CD4-positive, CD25-positive, alpha-beta regulatory T cell (primary cell): ENCODE measurements around the gene PUS7L. TPM values are rescaled to one million over a fixed set of nuclear protein-coding genes. Genes with fewer than 3 reads are reported as not detected.
"Not testable (repeated sequence)": the region's sequence is repeated elsewhere in the genome, so short reads cannot be mapped to it uniquely, and the experiment has no call there.

Experiments
- ATAC-seq, 2 donors: fragments of 150-1000 bp; cut with Tn5 transposase; one replicate each; pipeline ENCODE4 v1.10.0; 2021; ENCODE audit warnings: low read depth in 2 of 2, moderate number of reproducible peaks in 2 of 2, moderate library complexity in 1 of 2
- DNase-seq, 3 donors: peaks; one replicate each; pipeline versions ENCODE4 v3.0.0 to v3.0.0-alpha.2; 2012 to 2022; ENCODE audit warnings: mixed read lengths in 1 of 3
- H3K27ac ChIP-seq: one replicate; pipeline ENCODE4 v1.7.0; 2013; ENCODE audit warnings: mild to moderate bottlenecking, low read length; ENCODE audit not compliant: insufficient read depth, poor library complexity, severe bottlenecking
- H3K27me3 ChIP-seq: one replicate; pipeline ENCODE4 v1.7.0; 2013; ENCODE audit warnings: low read length; ENCODE audit not compliant: control insufficient read depth, insufficient read depth
- H3K36me3 ChIP-seq: one replicate; pipeline ENCODE4 v1.7.0; 2013; ENCODE audit warnings: mild to moderate bottlenecking, low read length, moderate library complexity; ENCODE audit not compliant: control insufficient read depth, insufficient read depth
- H3K4me1 ChIP-seq: 2 replicates; pipeline ENCODE4 v1.7.0; 2013; ENCODE audit warnings: mild to moderate bottlenecking, low read length; ENCODE audit not compliant: insufficient read depth, control insufficient read depth, poor library complexity, severe bottlenecking
- H3K4me3 ChIP-seq: one replicate; pipeline ENCODE4 v1.7.0; 2013; ENCODE audit warnings: low read depth, mild to moderate bottlenecking, low read length, moderate library complexity
- H3K9me3 ChIP-seq, 2 experiments: 1 replicate in 1 of 2; 2 replicates in 1 of 2; pipeline ENCODE4 v1.7.0; 2013; ENCODE audit warnings: low read length in 2 of 2, mild to moderate bottlenecking in 1 of 2, moderate library complexity in 1 of 2; ENCODE audit not compliant: control insufficient read depth in 2 of 2
- H3K27ac Mint-ChIP-seq, 3 donors: one replicate each; pipeline ENCODE4 v1.8.0; 2020 to 2022; ENCODE audit warnings: mild to moderate bottlenecking in 3 of 3, mixed read lengths in 3 of 3, moderate library complexity in 2 of 3
- H3K27me3 Mint-ChIP-seq: one replicate; pipeline ENCODE4 v1.8.0; 2022; ENCODE audit warnings: mild to moderate bottlenecking, mixed read lengths
- H3K36me3 Mint-ChIP-seq: one replicate; pipeline ENCODE4 v1.8.0; 2020; ENCODE audit warnings: mixed read lengths
- H3K4me1 Mint-ChIP-seq, 4 donors: one replicate each; pipeline ENCODE4 v1.8.0; 2020 to 2022; ENCODE audit warnings: mixed read lengths in 4 of 4, mild to moderate bottlenecking in 1 of 4
- H3K4me3 Mint-ChIP-seq, 4 donors: one replicate each; pipeline ENCODE4 v1.8.0; 2020 to 2022; ENCODE audit warnings: mild to moderate bottlenecking in 4 of 4, mixed read lengths in 4 of 4, moderate library complexity in 3 of 4
- H3K9me3 Mint-ChIP-seq, 7 donors: one replicate each; pipeline ENCODE4 v1.8.0; 2020 to 2022; ENCODE audit warnings: mixed read lengths in 7 of 7, mild to moderate bottlenecking in 3 of 7, moderate library complexity in 2 of 7
- polyA plus RNA-seq, 4 donors: library from polyadenylated mRNA; unstranded; fragments of 300-500 nt; fragmentation: Illumina TruSeq; gene quantifications; one replicate each; pipeline ENCODE4 v1.2.3, GENCODE V29; 2021
- total RNA-seq: library from RNA; stranded (reverse); gene quantifications from one replicate; pipeline ENCODE4 v1.2.3, GENCODE V29; 2022

The PUS7L gene
- total and polyA plus RNA-seq, 5 donors from 2014 or later, result 16.1 to 33.5 (median 27.0) TPM

DNA sequence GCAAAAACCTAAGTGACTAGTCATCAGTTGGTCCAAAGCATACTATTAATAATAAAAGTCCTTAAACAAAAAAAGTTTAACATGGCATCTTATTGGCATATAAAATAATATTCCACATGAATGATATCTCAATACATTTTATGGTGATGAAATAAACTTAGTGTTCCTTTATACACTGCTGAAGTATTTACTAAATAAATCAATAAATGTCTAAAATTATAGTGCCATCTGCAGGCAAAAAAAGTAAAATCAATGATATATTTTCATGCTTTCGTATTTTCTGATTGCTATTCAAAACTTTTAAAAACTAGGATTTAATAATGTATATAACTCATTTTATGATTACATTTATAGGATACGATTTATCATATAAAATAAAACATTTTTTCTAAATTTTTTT lies 30.5 kb downstream of the PUS7L start:
- Mint-ChIP-seq H3K4me3 (no peak overlapping the region), H3K27ac (no peak overlapping the region), H3K4me1 (peaks cover 7 to 17% (median 10%) of the 10 kb centered on the region in 4 donors), H3K36me3 (peaks cover 8% of the 10 kb centered on the region), H3K9me3 (peaks cover 0 to 2% (median 0%) of the 10 kb centered on the region in 7 donors), H3K27me3 (no peaks in the 10 kb centered on the region)
- H3K4me1 ChIP-seq, result peaks cover 4% of the 10 kb centered on the region
- peak in 1 of 3 donors; percentile 7 for DNase-seq
- no peaks in the 10 kb centered on the region for H3K9me3 ChIP-seq
- H3K27me3 ChIP-seq, result no peaks in the 10 kb centered on the region
- H3K36me3 ChIP-seq, result no peaks in the 10 kb centered on the region
- H3K27ac ChIP-seq, result no peak overlapping the region
- ATAC-seq, result no peak
- H3K4me3 ChIP-seq, result no peak overlapping the region

DNA sequence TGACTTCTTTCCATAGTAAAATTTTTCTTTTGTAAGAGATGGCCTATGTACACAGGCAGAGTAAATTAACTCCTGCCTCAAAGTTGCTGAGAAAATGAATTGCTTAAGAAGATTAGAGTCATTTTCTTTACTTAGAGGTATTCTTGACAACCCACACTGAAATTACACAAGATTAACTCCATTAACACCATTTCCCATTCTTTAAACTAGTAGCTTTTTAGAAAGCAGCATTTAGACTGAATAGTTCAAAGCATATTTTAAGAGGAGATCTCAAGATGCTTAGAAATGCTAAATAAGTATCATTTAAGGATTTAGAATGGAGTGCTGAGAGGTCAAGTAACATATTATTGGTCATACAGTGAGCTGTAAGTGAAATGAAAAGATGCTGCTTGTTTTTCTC lies 35.5 kb downstream of the PUS7L start:
- H3K27me3 Mint-ChIP-seq, result no peaks in the 10 kb centered on the region
- H3K4me1 Mint-ChIP-seq, result peaks cover 0 to 2% (median 0%) of the 10 kb centered on the region in 4 donors
- no peak for DNase-seq
- H3K4me3 Mint-ChIP-seq, result no peak overlapping the region
- Histone ChIP-seq H3K9me3 (no peaks in the 10 kb centered on the region), H3K27me3 (no peaks in the 10 kb centered on the region), H3K4me1 (no peaks in the 10 kb centered on the region), H3K4me3 (no peak overlapping the region), H3K27ac (no peak overlapping the region), H3K36me3 (no peaks in the 10 kb centered on the region)
- no peak overlapping the region for H3K27ac Mint-ChIP-seq
- no peaks in the 10 kb centered on the region for H3K9me3 Mint-ChIP-seq
- ATAC-seq, result no peak
- H3K36me3 Mint-ChIP-seq, result no peaks in the 10 kb centered on the region

DNA sequence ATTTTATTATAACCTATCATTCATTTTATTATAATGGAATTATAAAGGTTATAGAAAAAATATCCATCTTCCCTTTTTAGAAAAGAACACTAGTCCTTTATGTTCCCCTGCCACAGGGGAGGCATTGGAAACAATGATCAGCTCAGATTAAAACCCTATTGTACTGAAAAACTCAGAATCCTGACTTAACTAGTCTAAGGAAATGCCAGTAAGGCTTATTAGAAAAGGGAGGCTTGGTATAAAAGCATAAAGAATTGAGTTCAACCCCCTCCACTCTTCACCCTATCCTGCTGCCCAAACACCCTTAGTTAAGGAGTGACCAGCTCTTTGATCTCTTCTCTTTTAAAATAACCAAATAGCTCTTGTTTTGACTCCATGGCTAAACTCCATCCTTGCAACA lies 36.0 kb downstream of the PUS7L start:
- Histone ChIP-seq H3K36me3 (no peaks in the 10 kb centered on the region), H3K27ac (no peak overlapping the region), H3K4me3 (no peak overlapping the region), H3K27me3 (no peaks in the 10 kb centered on the region), H3K4me1 (no peaks in the 10 kb centered on the region), H3K9me3 (no peaks in the 10 kb centered on the region)
- Mint-ChIP-seq H3K9me3 (no peaks in the 10 kb centered on the region), H3K4me3 (no peak overlapping the region), H3K4me1 (peaks cover 0 to 2% (median 0%) of the 10 kb centered on the region in 4 donors), H3K27ac (no peak overlapping the region), H3K36me3 (no peaks in the 10 kb centered on the region), H3K27me3 (no peaks in the 10 kb centered on the region)
- ATAC-seq (no peak), DNase-seq (no peak)

DNA sequence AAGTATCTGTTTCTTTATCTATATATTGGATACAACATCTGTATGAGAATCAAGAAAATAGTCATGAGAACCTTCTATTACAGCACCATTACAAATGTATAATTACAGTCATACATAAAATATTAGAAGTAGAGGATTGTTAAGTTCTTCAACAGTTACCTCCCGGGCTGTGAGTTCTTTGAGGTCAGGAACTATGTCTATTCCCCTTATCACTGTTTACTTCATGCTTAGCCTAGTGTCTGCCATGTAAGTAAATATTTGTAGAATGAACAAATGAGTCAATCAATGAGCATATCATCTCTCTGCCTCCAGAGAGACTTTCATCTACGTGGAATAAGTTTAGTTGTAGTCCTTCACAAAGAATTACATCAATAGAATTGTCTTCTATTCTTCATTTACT lies 47.2 kb downstream of the PUS7L start:
- Mint-ChIP-seq H3K36me3 (no peaks in the 10 kb centered on the region), H3K9me3 (peaks cover 0 to 17% (median 3%) of the 10 kb centered on the region in 7 donors), H3K4me3 (no peak overlapping the region), H3K4me1 (no peaks in the 10 kb centered on the region), H3K27me3 (peaks cover 25% of the 10 kb centered on the region), H3K27ac (no peak overlapping the region)
- Histone ChIP-seq H3K27ac (no peak overlapping the region), H3K27me3 (peaks cover 1% of the 10 kb centered on the region), H3K36me3 (no peaks in the 10 kb centered on the region), H3K4me1 (no peaks in the 10 kb centered on the region), H3K9me3 (no peaks in the 10 kb centered on the region), H3K4me3 (no peak overlapping the region)
- ATAC-seq (no peak), DNase-seq (no peak)

DNA sequence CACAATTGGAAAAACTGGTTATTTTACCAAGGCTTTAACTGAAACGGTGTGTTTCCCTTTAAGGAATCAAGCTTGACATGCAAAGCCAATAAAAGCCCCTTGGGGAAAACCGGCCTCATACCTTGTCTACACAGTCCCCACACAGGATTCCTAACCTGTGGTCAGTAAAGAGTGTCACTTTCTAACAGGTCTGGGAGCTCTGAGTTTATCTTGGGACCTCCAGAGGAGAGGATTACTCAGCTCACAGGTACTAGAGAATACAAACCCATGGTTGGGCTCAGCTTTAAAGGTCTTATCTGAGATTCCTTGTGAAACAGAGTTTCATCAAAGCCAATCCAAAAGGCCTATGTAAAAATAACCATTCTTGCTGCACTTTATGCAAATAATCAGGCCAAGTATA lies 54.8 kb downstream of the PUS7L start:
- peaks cover 10% of the 10 kb centered on the region for H3K27me3 Mint-ChIP-seq
- not testable (repeated sequence) for H3K4me1 Mint-ChIP-seq, H3K4me1 ChIP-seq, DNase-seq, H3K36me3 Mint-ChIP-seq, H3K27ac Mint-ChIP-seq, H3K27ac ChIP-seq, ATAC-seq, H3K4me3 ChIP-seq, H3K4me3 Mint-ChIP-seq, H3K36me3 ChIP-seq, H3K9me3 ChIP-seq, H3K27me3 ChIP-seq
- peaks cover 0 to 17% (median 2%) of the 10 kb centered on the region in 7 donors for H3K9me3 Mint-ChIP-seq

DNA sequence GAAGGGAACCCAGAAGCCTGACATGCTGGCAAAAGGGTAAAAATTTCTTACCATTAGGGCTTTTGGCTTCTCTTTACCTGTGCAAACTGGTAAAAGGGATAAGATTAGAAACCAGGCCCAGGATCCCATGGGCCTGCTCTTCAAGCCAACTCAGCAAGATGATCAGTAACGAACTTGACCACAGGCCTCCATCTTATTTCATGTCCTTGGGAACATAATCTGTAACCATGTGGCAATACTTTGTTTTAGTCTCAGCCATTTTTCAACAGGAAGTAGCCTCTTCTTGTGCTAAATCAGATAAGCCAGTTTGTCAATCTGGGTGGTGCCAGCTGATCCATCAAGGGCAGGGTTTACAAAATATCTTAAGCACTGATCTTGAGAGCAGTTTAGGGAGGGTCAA lies 57.4 kb downstream of the PUS7L start:
- not testable (repeated sequence) for H3K36me3 ChIP-seq, H3K4me3 Mint-ChIP-seq, H3K27ac ChIP-seq, H3K27me3 ChIP-seq, H3K36me3 Mint-ChIP-seq, DNase-seq, H3K4me1 ChIP-seq, H3K9me3 ChIP-seq, H3K4me1 Mint-ChIP-seq, H3K9me3 Mint-ChIP-seq, H3K4me3 ChIP-seq, H3K27ac Mint-ChIP-seq, ATAC-seq
- peaks cover 10% of the 10 kb centered on the region for H3K27me3 Mint-ChIP-seq

DNA sequence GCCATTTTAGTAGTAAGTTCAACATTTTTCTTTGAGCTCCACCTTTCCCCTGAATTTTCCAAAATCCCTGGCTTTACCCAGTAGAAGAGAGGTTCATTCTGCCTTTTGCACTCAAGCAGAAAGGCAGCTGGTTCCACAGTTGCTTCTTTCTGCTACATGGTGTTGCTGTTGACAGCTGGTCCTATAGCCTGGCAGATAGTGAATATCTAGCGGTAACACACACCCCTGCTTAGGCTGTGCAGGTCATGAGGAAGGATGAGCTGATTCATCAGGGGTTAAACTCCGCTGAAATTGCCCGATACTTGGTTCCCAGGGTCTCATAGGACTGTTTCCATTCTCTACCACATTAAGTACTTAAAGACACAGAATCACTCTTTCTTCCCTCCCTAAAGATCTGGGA lies 62.4 kb downstream of the PUS7L start:
- Mint-ChIP-seq H3K9me3 (no peaks in the 10 kb centered on the region), H3K4me3 (no peak overlapping the region), H3K27me3 (peaks cover 10% of the 10 kb centered on the region), H3K36me3 (no peaks in the 10 kb centered on the region), H3K4me1 (peaks cover 0 to 2% (median 0%) of the 10 kb centered on the region in 4 donors), H3K27ac (no peak overlapping the region)
- H3K9me3 ChIP-seq, result no peaks in the 10 kb centered on the region
- H3K4me3 ChIP-seq, result no peak overlapping the region
- H3K27ac ChIP-seq, result no peak overlapping the region
- no peak for ATAC-seq
- H3K36me3 ChIP-seq, result no peaks in the 10 kb centered on the region
- H3K4me1 ChIP-seq, result no peaks in the 10 kb centered on the region
- peaks cover 3% of the 10 kb centered on the region for H3K27me3 ChIP-seq
- no peak for DNase-seq

DNA sequence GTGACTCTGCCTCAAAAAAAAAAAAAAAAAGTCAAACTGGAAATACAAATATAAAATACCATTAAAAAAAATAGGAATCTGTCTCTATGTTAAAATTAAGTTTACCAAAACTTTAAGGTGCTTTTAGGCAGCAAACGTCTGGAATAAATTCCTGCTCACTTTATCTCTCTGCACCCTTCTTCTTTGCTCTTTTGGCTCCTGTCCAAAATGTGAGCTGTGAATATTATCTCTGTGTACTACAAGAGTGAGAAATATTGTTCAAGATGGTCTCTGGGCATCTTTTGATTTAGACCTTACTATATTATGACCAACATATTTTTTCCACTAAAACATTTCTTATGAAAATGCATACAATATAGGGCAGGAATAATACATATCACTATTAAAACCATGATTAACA lies 63.7 kb downstream of the PUS7L start:
- Mint-ChIP-seq H3K27me3 (peaks cover 8% of the 10 kb centered on the region), H3K4me1 (no peaks in the 10 kb centered on the region), H3K36me3 (no peaks in the 10 kb centered on the region), H3K4me3 (no peak overlapping the region), H3K9me3 (no peaks in the 10 kb centered on the region), H3K27ac (no peak overlapping the region)
- Histone ChIP-seq H3K27ac (no peak overlapping the region), H3K4me3 (no peak overlapping the region), H3K36me3 (no peaks in the 10 kb centered on the region), H3K27me3 (peaks cover 3% of the 10 kb centered on the region), H3K4me1 (no peaks in the 10 kb centered on the region), H3K9me3 (no peaks in the 10 kb centered on the region)
- DNase-seq (no peak), ATAC-seq (no peak)
